ENCODE results near the gene UBA3. TPM values are rescaled to one million over a fixed set of nuclear protein-coding genes. Genes with fewer than 3 reads are reported as not detected.

The UBA3 gene
- total and polyA plus RNA-seq, 11 donors: 45.1 to 117 (median 75.3) TPM

DNA sequence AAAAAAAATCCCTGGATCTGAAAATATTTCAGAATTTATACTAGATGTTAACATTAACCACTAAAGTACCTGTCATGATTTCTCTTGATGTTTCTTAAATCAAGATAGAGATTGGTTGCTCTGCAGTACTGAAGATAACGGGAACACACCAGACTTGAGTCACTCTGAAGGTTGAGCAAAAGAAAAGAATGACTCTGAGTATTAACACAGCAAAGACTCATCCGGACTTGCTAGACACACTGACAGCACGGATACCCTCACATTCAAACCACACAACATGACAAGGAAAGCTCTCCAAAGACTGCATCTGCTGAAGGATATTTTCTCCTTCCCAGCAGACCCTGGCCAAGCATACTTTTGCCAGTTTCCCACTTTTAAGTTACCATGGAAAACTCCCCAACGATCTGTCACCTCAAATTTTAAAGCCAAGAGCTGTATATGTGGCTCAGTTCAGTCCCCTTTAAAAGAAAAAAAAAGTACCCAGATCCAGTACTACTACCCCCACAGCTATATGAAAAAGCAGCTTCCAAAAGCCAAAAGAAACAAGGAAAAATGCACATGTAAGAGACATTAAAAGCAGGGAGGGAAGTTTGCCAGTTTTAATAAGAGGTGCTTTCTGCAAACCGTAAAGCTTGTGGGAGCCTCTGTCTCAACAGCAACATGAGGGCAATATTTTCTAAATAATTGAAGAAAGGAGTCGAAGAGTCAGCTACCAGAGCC is 74.9 kb downstream of the UBA3 start:
- ATAC-seq: no peak
- 81 to 87% (median 82%) methylated on average over 6 of the region's 6 CpGs for WGBS, 4 donors

More for the DNA sequence above, 74.9 kb downstream of the UBA3 start:
- DNase-seq: no peak
- no peaks in the 10 kb centered on the region for H3K9me3 ChIP-seq
- no peaks in the 10 kb centered on the region for H3K27me3 ChIP-seq
- peaks cover 0 to 99% (median 88%) of the 10 kb centered on the region in 9 donors for H3K36me3 ChIP-seq
- H3K4me3 ChIP-seq: no peak overlapping the region
- TF ChIP-seq POLR2A (IDR thresholded peaks at IDR 0.05): no peak
- TF ChIP-seq, protein P1, sequence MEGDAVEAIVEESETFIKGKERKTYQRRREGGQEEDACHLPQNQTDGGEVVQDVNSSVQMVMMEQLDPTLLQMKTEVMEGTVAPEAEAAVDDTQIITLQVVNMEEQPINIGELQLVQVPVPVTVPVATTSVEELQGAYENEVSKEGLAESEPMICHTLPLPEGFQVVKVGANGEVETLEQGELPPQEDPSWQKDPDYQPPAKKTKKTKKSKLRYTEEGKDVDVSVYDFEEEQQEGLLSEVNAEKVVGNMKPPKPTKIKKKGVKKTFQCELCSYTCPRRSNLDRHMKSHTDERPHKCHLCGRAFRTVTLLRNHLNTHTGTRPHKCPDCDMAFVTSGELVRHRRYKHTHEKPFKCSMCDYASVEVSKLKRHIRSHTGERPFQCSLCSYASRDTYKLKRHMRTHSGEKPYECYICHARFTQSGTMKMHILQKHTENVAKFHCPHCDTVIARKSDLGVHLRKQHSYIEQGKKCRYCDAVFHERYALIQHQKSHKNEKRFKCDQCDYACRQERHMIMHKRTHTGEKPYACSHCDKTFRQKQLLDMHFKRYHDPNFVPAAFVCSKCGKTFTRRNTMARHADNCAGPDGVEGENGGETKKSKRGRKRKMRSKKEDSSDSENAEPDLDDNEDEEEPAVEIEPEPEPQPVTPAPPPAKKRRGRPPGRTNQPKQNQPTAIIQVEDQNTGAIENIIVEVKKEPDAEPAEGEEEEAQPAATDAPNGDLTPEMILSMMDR (IDR thresholded peaks at IDR 0.05): no peak
- peaks cover 0 to 20% (median 4%) of the 10 kb centered on the region in 12 donors for H3K4me1 ChIP-seq
- H3K27ac ChIP-seq: peak overlapping the region in 6 of 12 donors; percentile 19 to 57 (median 40)
- intact Hi-C loops (cut with DNase I): no loop called here

MicroRNAs encoded within 50 kb of the gene (microRNA counts, 767-probe panel; counts per million panel counts)
- 1,280 to 1,614 counts per million in 2 donors for microRNA hsa-miR-3136-5p

Small RNAs within 50 kb of the gene (microRNA-seq; reads per million reads assigned to microRNA genes)
- 0 to 0.41 (median 0.06) reads per million in 4 donors for gene MIR3136

Other genes starting within 250 kb of the UBA3 start
- gene TAFA4, start 147.8 kb downstream of the UBA3 start, total RNA-seq: not detected
- not detected for gene TAFA4, start 147.8 kb downstream of the UBA3 start, polyA plus RNA-seq
- gene EOGT, start 66.7 kb downstream of the UBA3 start, total RNA-seq: 10 to 100 TPM; 21.5 to 53.1 (median 34.5) TPM
- gene EOGT, start 66.7 kb downstream of the UBA3 start, polyA plus RNA-seq: 10 to 100 TPM; 13.4 to 20.9 TPM
- 10 to 100 TPM; 12.6 to 23.4 (median 20.1) TPM for gene TMF1, start 28.0 kb downstream of the UBA3 start, total RNA-seq
- gene TMF1, start 28.0 kb downstream of the UBA3 start, polyA plus RNA-seq: 10 to 100 TPM in 1 of 2 donors, 1 to 10 TPM in 1; 4.0 to 15.4 TPM
- 100 to 1,000 TPM; 164 to 231 (median 197) TPM for gene ARL6IP5, start 4.6 kb upstream of the UBA3 start, total RNA-seq
- gene ARL6IP5, start 4.6 kb upstream of the UBA3 start, polyA plus RNA-seq: 100 to 1,000 TPM; 245 to 256 TPM
- gene LMOD3, start 42.2 kb upstream of the UBA3 start, total RNA-seq: 100 to 1,000 TPM in 8 of 9 donors, 10 to 100 TPM in 1; 95.9 to 233 (median 159) TPM
- gene LMOD3, start 42.2 kb upstream of the UBA3 start, polyA plus RNA-seq: 10 to 100 TPM; 38.6 to 99.8 TPM